ENCODE results near the gene PRPF8. TPM values are rescaled to one million over a fixed set of nuclear protein-coding genes. Genes with fewer than 3 reads are reported as not detected.

PRPF8 gene
- polyA plus RNA-seq, 1 of the 3 experiments (the other 2 are of a cell fraction) = 149 TPM

GRCh38 chr17:1716912-1717695 lies 32.4 kb upstream of the PRPF8 start (continued):
- TF ChIP-seq SIN3A (IDR thresholded peaks at IDR 0.05; ENCODE audit: borderline replicate concordance, low read depth, low read length) (peak; percentile 35; the same call in 1 of the 2 replicates), SMC3 (IDR thresholded peaks at IDR 0.05; ENCODE audit: low read depth, low read length) (no peak), CHD2 (IDR thresholded peaks at IDR 0.05; ENCODE audit: low read length, partially characterized antibody) (peak; percentile 97), GABPA (IDR thresholded peaks at IDR 0.05; ENCODE audit: low read depth) (peak; percentile 47), IRF3 (IDR thresholded peaks at IDR 0.05; ENCODE audit: low read depth, low read length) (no peak; the same call in 1 of the 2 replicates), MEF2A (IDR thresholded peaks at IDR 0.05; ENCODE audit: borderline replicate concordance, low read depth) (no peak), RXRA (IDR thresholded peaks at IDR 0.05; ENCODE audit: borderline replicate concordance, low read depth) (peak; percentile 84; the same call in 1 of the 2 replicates), MAX (IDR thresholded peaks at IDR 0.05; ENCODE audit: low read depth) (peak; percentile 90), ELF1 (IDR thresholded peaks at IDR 0.05) (peak; percentile 31; the same call in 1 of the 2 replicates), JUND (IDR thresholded peaks at IDR 0.05) (peak; percentile 26; the same call in 1 of the 2 replicates)

DNA sequence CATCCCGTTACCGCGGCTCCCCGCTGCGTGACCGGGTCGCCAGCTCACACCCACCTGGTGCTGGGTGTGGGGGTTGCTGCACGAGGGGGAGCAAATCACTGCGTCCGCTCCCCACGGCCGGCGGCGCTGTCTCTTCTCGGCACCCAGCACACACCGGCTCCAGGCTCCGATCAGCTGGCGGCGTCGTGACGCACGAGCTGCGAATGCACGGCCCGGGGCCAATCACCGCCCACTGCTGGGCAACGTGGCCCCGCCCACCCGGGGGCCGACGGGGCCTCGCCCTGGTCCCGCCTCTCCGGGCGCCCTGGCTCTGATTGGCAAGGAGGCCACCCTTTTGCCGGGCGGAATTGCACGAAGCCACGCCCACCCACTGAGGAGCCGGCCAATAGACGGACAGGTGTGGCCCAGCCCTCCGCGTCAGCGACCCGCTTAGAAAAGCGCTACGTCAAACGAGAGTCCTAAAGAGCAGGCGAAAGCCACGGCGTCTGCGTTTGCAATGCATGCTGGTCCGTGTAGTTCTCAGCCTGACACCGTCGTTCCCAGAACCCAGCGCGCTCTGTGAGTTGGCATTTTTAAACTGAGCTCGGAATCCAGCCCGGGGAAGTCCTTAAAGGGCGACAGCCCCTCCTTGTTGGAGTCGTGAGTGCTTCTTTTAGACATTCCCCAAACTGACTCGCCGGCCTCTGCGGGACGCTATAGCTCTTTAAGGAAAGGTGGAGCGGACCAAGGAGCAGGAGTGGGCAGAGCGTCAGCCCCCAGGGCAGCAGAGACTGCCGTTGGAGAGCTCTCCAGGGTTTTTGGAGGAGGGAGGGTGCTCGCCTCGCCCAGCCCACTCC lies 31.6 kb upstream of the PRPF8 start:
- H3K9me3 ChIP-seq = no peaks in the 10 kb centered on the region
- DNase-seq = peak; percentile 100
- H3K4me2 ChIP-seq = peak overlapping the region; percentile 99
- H4K20me1 ChIP-seq (ENCODE audit: insufficient read depth) = peaks cover 40% of the 10 kb centered on the region
- H3K4me3 ChIP-seq (ENCODE audit: low read depth in 2 of 2, low read length in 1 of 2) = peak overlapping the region; percentile 85 to 95
- POLR2A ChIA-PET = interaction anchor here (0.5 to 3.6 kb wide), 13 partner anchors 9 to 402 kb away, joined by 3 to 24 read pairs (median 4); partner anchors contain the start of genes PRPF8, RILP, RPA1 and SERPINF1
- H3K27ac ChIP-seq (ENCODE audit: low read depth in 2 of 2, low read length in 1 of 2) = peak overlapping the region; percentile 99 to 100
- WGBS (ENCODE audit: low lambda C conversion rate) = 0% methylated on average over 22 of the region's 70 CpGs
- no peaks in the 10 kb centered on the region for H3K27me3 ChIP-seq (ENCODE audit: insufficient read depth)
- peaks cover 12 to 31% of the 10 kb centered on the region in 2 experiments; a peak in 3 of 4 replicates for H3K4me1 ChIP-seq (ENCODE audit: control insufficient read depth in 1 of 2, insufficient read depth in 2 of 2, low read depth in 1 of 2, low read length in 1 of 2)
- peaks cover 24 to 26% of the 10 kb centered on the region in 2 experiments for H3K36me3 ChIP-seq (replicated peaks in 1 of 2; ENCODE audit: control insufficient read depth in 1 of 2, insufficient read depth in 2 of 2, low read length in 1 of 2)
- peaks cover 56% of the 10 kb centered on the region for H3K79me2 ChIP-seq (ENCODE audit: insufficient read depth)
- 0 out of 2 replicates have a peak overlapping the region, but pooled peaks have one; percentile 26 for H2AFZ ChIP-seq (ENCODE audit: low read depth)
- H3F3A ChIP-seq (replicated peaks; ENCODE audit: insufficient read depth) = peaks cover 51% of the 10 kb centered on the region
- CTCF ChIA-PET = interaction anchor here (0.6 to 8.4 kb wide), 18 partner anchors 9 to 819 kb away, joined by 3 to 112 read pairs (median 3); no protein-coding TSS in a partner anchor
- H3K9ac ChIP-seq = peak overlapping the region; percentile 100
- no peaks in the 10 kb centered on the region for H3K9me2 ChIP-seq
- TF ChIP-seq REST (IDR thresholded peaks at IDR 0.05; ENCODE audit: low read depth, low read length) = peak; percentile 53; the same call in 1 of the 2 replicates
- no peak for TF ChIP-seq YY1 (IDR thresholded peaks at IDR 0.05; ENCODE audit: low read depth)
- no peak for TF ChIP-seq RXRA (IDR thresholded peaks at IDR 0.05; ENCODE audit: borderline replicate concordance, low read depth)
- no peak; the same call in 1 of the 2 replicates for TF ChIP-seq ELF1 (IDR thresholded peaks at IDR 0.05)
- TF ChIP-seq NFIC (IDR thresholded peaks at IDR 0.05; ENCODE audit: borderline replicate concordance) = no peak
- TF ChIP-seq EP300 (IDR thresholded peaks at IDR 0.05; ENCODE audit: borderline replicate concordance in 1 of 2, low read depth in 1 of 2, low read length in 1 of 2) = no peak
- peak; percentile 95 for TF ChIP-seq TAF1 (IDR thresholded peaks at IDR 0.05; ENCODE audit: borderline replicate concordance, low read depth, low read length)
- TF ChIP-seq RFX5 (IDR thresholded peaks at IDR 0.05; ENCODE audit: low read length) = peak; percentile 77
- TF ChIP-seq TEAD4 (IDR thresholded peaks at IDR 0.05; ENCODE audit: borderline replicate concordance, insufficient read depth) = no peak
- no peak for TF ChIP-seq FOSL2 (IDR thresholded peaks at IDR 0.05; ENCODE audit: borderline replicate concordance, low read depth)
- TF ChIP-seq RAD21 (IDR thresholded peaks at IDR 0.05; ENCODE audit: low read length) = no peak
- TF ChIP-seq FOXJ3 (CRISPR knock-in tag; IDR thresholded peaks at IDR 0.05) = no peak
- TF ChIP-seq MXI1 (IDR thresholded peaks at IDR 0.05; ENCODE audit: low read depth, low read length) = peak; percentile 88
- TF ChIP-seq NRF1 (IDR thresholded peaks at IDR 0.05; ENCODE audit: low read depth, low read length) = peak; percentile 45; the same call in 1 of the 2 replicates
- TF ChIP-seq CHD2 (IDR thresholded peaks at IDR 0.05; ENCODE audit: low read length, partially characterized antibody) = peak; percentile 92
- 0 out of 2 replicates have a peak, but pooled peaks have one; percentile 40 for TF ChIP-seq RCOR1 (IDR thresholded peaks at IDR 0.05; ENCODE audit: low read length)
- no peak; the same call in 1 of the 2 replicates for TF ChIP-seq TCF12 (IDR thresholded peaks at IDR 0.05)
